K562 (cell line): ENCODE results near the gene STOM. TPM values are rescaled to one million over a fixed set of nuclear protein-coding genes. Genes with fewer than 3 reads are reported as not detected.

Experiments
- HES1 ChIP-seq: fragments of 450-650 bp; IDR thresholded peaks from 2 replicates; pipeline ENCODE4 v1.6.1; 2016; ENCODE audit warnings: low read depth, mild to moderate bottlenecking, moderate library complexity
- MNT ChIP-seq, 2 experiments: fragments of 450-650 bp; conservative IDR thresholded peaks; 2 replicates each; pipeline ENCODE4 v1.6.1; 2017; ENCODE audit warnings: mild to moderate bottlenecking in 2 of 2, moderate library complexity in 2 of 2
- ZBTB9 ChIP-seq: fragments of 450-650 bp; formaldehyde crosslinking; IDR thresholded peaks from 2 replicates; pipeline ENCODE4 v1.4.0; 2020; ENCODE audit warnings: mild to moderate bottlenecking, moderate library complexity
- ZNF444 ChIP-seq: fragments of 250-450 bp; sonication (Bioruptor Pico); IDR thresholded peaks from 2 replicates; pipeline ENCODE4 v1.4.0; 2020; ENCODE audit warnings: mild to moderate bottlenecking, moderate library complexity
- ZNF551 ChIP-seq: fragments of 250-450 bp; sonication (Bioruptor Pico); IDR thresholded peaks from 2 replicates; pipeline ENCODE4 v1.5.0; 2021; ENCODE audit warnings: mild to moderate bottlenecking, moderate library complexity
- polyA plus RNA-seq, 8 experiments: library from polyadenylated mRNA; depleted of rRNA in 4 of 8; stranded (reverse) in 5 of 8; unstranded in 3 of 8; fragments of >200 nt; fragmentation: Nextera tagmentation in 2 of 8; fragmentation: Illumina TruSeq in 1 of 8; extraction: Ambion mirVana in 2 of 8; extraction: Trizol in 1 of 8; gene quantifications; 2 replicates each; pipeline versions ENCODE4 v1.2.1 to v1.2.3, GENCODE V29; 2011 to 2014; ENCODE audit warnings: inconsistent platforms in 1 of 8, missing spikeins in 1 of 8
- total RNA-seq, 7 experiments: library from RNA; depleted of rRNA in 6 of 7; stranded (reverse); fragments of >200 nt in 6 of 7; fragmentation: Illumina TruSeq in 2 of 7; extraction: Trizol in 2 of 7; gene quantifications; 2 replicates each; pipeline versions ENCODE4 v1.2.1 to v1.2.3, GENCODE V29; 2011 to 2021; ENCODE audit warnings: low replicate concordance in 1 of 7
- TF ChIP-seq, protein P1 (sequence below): fragments of 450-650 bp; IDR thresholded peaks from 2 replicates; pipeline ENCODE4 v1.6.1; 2018; ENCODE audit warnings: mild to moderate bottlenecking, low read depth; ENCODE audit not compliant: partially characterized antibody

Gene STOM
- total and polyA plus RNA-seq, 9 of the 15 experiments (the other 6 are each of a cell fraction or from before 2014, with no cell fraction given) = 23.2 to 140 (median 43.9) TPM

DNA sequence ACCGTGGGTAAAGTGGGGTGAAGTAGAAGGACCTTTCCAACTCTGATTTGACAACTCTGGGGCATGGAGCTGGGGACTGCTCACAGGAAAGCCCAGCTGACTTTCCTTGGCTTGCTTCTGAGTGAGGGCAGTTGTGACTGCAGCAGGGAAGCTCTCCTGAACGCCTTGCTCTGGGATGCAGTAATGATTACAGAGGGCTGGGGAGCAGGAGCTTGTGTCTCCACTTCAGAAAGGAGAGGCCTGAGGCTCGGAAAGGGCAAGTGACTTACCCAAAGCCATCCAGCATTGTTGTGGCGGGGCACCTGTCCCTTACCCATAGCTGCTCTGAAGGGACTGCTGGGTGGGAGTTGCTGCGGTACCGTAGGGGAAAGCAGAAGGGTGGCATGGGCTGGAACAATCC is 60.9 kb downstream of the STOM start (continued):
- TF ChIP-seq MNT (conservative IDR thresholded peaks at IDR 0.05) = no peak
- no peak for TF ChIP-seq HES1
- no peak for TF ChIP-seq ZNF551 (CRISPR knock-in tag)
- no peak for TF ChIP-seq ZBTB9 (CRISPR knock-in tag)
- TF ChIP-seq ZNF444 = no peak
- TF ChIP-seq, protein P1, sequence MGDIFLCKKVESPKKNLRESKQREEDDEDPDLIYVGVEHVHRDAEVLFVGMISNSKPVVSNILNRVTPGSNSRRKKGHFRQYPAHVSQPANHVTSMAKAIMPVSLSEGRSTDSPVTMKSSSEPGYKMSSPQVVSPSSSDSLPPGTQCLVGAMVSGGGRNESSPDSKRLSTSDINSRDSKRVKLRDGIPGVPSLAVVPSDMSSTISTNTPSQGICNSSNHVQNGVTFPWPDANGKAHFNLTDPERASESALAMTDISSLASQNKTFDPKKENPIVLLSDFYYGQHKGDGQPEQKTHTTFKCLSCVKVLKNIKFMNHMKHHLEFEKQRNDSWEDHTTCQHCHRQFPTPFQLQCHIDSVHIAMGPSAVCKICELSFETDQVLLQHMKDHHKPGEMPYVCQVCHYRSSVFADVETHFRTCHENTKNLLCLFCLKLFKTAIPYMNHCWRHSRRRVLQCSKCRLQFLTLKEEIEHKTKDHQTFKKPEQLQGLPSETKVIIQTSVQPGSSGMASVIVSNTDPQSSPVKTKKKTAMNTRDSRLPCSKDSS = no peak
